PC-3 (cell line): Measurements from ENCODE around the gene OR6C2.
"Not testable (repeated sequence)": the region's sequence is repeated elsewhere in the genome, so short reads cannot be mapped to it uniquely, and the experiment has no call there.

Source experiments
- EZH2 ChIP-seq: fragments of 300-600 bp; sonication (generic); IDR thresholded peaks from one replicate; pipeline ENCODE4 v1.6.1; 2017; ENCODE audit warnings: antibody characterized with exemption, mild to moderate bottlenecking, low read length; ENCODE audit not compliant: unreplicated experiment
- TF ChIP-seq, protein P1 (sequence below): fragments of 300-600 bp; sonication (generic); conservative IDR thresholded peaks from 2 replicates; pipeline ENCODE4 v1.5.1; 2017; ENCODE audit warnings: antibody characterized with exemption, low read depth, mild to moderate bottlenecking, low read length

DNA sequence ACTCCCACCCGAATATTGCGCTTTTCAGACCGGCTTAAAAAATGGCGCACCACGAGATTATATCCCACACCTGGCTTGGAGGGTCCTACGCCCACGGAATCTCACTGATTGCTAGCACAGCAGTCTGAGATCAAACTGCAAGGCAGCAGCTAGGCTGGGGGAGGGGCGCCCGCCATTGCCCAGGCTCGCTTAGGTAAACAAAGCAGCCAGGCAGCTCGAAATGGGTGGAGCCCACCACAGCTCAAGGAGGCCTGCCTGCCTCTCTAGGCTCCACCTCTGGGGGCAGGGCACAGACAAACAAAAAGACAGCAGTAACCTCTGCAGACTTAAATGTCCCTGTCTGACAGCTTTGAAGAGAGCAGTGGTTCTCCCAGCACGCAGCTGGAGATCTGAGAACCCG is 40.4 kb downstream of the OR6C2 start:
- TF ChIP-seq, protein P1, sequence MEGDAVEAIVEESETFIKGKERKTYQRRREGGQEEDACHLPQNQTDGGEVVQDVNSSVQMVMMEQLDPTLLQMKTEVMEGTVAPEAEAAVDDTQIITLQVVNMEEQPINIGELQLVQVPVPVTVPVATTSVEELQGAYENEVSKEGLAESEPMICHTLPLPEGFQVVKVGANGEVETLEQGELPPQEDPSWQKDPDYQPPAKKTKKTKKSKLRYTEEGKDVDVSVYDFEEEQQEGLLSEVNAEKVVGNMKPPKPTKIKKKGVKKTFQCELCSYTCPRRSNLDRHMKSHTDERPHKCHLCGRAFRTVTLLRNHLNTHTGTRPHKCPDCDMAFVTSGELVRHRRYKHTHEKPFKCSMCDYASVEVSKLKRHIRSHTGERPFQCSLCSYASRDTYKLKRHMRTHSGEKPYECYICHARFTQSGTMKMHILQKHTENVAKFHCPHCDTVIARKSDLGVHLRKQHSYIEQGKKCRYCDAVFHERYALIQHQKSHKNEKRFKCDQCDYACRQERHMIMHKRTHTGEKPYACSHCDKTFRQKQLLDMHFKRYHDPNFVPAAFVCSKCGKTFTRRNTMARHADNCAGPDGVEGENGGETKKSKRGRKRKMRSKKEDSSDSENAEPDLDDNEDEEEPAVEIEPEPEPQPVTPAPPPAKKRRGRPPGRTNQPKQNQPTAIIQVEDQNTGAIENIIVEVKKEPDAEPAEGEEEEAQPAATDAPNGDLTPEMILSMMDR: not testable (repeated sequence)
- not testable (repeated sequence) for TF ChIP-seq EZH2
